NCI-H187 treated with DMSO at 0.1 percent for 48 hours (cell line): ENCODE results near the gene NKAIN2.
A peak's percentile ranks its signal among the peaks of the same experiment; 100 is the strongest.
"Not testable (repeated sequence)": the region's sequence is repeated elsewhere in the genome, so short reads cannot be mapped to it uniquely, and the experiment has no call there.

ENCODE experiments used
- DNase-seq: peaks from one replicate; lab custom pipeline; 2025; lab: John Stamatoyannopoulos, UW

NKAIN2 gene

GRCh38 chr6:124436803-124437202 lies 633.1 kb downstream of the NKAIN2 start:
- DNase-seq = no peak

GRCh38 chr6:124438546-124439065 lies 634.9 kb downstream of the NKAIN2 start:
- DNase-seq = no peak

GRCh38 chr6:124441450-124441849 lies 637.8 kb downstream of the NKAIN2 start:
- peak; percentile 47 for DNase-seq

GRCh38 chr6:124443541-124443940 lies 639.9 kb downstream of the NKAIN2 start:
- DNase-seq = no peak

GRCh38 chr6:124445581-124445980 lies 641.9 kb downstream of the NKAIN2 start:
- DNase-seq = no peak

- DNase-seq = no peak
These were observed 643.3 kb downstream of the NKAIN2 start for GRCh38 chr6:124446961-124447360.

GRCh38 chr6:124459268-124459667 lies 655.6 kb downstream of the NKAIN2 start:
- DNase-seq = no peak

- no peak for DNase-seq
These were observed 659.1 kb downstream of the NKAIN2 start for GRCh38 chr6:124462750-124463149.

GRCh38 chr6:124463271-124463670 lies 659.6 kb downstream of the NKAIN2 start:
- peak; percentile 20 for DNase-seq

- not testable (repeated sequence) for DNase-seq
These were observed 660.9 kb downstream of the NKAIN2 start for GRCh38 chr6:124464600-124464999.

- no peak for DNase-seq
These were observed 663.3 kb downstream of the NKAIN2 start for GRCh38 chr6:124466949-124467348.

GRCh38 chr6:124467366-124467765 lies 663.7 kb downstream of the NKAIN2 start:
- DNase-seq = no peak

- DNase-seq = no peak
These were observed 667.1 kb downstream of the NKAIN2 start for GRCh38 chr6:124470803-124471202.

GRCh38 chr6:124475176-124475575 lies 671.5 kb downstream of the NKAIN2 start:
- no peak for DNase-seq

GRCh38 chr6:124478906-124479305 lies 675.2 kb downstream of the NKAIN2 start:
- DNase-seq = no peak

- no peak for DNase-seq
These were observed 676.3 kb downstream of the NKAIN2 start for GRCh38 chr6:124479991-124480430.

GRCh38 chr6:124482071-124482491 lies 678.4 kb downstream of the NKAIN2 start:
- no peak for DNase-seq

- no peak for DNase-seq
These were observed 684.2 kb downstream of the NKAIN2 start for GRCh38 chr6:124487623-124488431.

- DNase-seq = no peak
These were observed 686.5 kb downstream of the NKAIN2 start for GRCh38 chr6:124490122-124490521.

GRCh38 chr6:124493259-124493658 lies 689.6 kb downstream of the NKAIN2 start:
- DNase-seq = no peak

- DNase-seq = no peak
These were observed 691.4 kb downstream of the NKAIN2 start for GRCh38 chr6:124494956-124495664.

GRCh38 chr6:124495665-124496190 lies 692.1 kb downstream of the NKAIN2 start:
- DNase-seq = no peak

- DNase-seq = no peak
These were observed 692.7 kb downstream of the NKAIN2 start for GRCh38 chr6:124496334-124496733.
